ENCODE measurements around the gene STOM.
"Not testable (repeated sequence)": the region's sequence is repeated elsewhere in the genome, so short reads cannot be mapped to it uniquely, and the experiment has no call there.

The STOM gene

DNA sequence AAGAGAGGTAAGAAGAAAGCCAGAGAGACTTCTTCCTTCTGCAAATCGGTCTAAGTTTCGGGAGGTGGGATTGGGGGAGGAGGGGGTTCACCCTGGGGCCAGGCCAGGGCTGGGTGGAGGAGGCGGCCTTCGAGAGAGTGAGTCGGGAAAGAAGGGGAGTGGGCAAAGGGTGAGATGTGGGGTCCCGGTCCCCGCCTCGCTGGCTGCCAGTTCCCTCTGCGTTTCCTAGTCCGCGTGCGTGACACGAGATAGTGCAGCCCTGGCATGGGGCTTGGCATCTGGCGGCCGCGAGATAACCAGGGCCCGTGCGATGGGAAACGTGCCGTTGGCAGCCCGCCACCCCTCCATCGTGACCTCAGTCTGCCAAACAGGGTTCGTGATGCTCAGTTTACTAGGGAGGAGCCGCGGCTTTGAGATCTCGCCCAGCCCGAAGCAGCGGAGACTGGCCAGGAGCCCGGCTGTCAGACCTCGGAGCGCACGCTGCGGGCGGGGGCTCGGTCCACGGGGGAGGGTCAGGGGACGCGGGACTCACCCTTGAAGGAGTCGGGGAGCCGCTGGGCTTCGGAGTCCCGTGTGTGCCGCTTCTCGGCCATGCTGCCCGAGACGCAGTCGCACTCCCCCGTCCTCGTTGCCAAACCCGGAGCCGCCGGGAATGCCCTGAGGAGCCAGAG, at the start of gene STOM:
TSS of gene STOM (minus strand) at position 656 of the 671 bp plus-strand sequence. CDS start at position 593, 63 bp downstream.
- no peak for DNase-seq

- no peak for DNase-seq
Measured at GRCh38 chr9:121411993-121412392, 41.9 kb upstream of the STOM start.

DNA sequence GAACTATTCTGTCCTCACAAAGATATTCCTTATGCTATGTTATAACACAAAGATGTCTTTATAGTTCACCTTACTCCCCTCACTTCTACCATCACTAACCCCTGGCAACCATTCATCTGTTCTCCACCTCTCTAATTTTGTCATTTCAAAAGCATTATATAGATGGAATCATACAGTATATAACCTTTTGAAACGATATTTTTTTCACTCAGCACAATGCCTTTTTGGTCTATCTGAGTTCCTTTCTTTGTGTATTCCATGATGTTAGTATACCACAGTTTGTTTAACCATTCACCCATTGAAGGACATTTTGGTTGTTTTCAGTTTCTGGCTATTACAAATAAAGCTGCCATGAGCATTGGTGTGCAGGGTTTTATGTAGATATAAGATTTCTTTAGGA, 35.8 kb upstream of the STOM start:
- DNase-seq = no peak

DNA sequence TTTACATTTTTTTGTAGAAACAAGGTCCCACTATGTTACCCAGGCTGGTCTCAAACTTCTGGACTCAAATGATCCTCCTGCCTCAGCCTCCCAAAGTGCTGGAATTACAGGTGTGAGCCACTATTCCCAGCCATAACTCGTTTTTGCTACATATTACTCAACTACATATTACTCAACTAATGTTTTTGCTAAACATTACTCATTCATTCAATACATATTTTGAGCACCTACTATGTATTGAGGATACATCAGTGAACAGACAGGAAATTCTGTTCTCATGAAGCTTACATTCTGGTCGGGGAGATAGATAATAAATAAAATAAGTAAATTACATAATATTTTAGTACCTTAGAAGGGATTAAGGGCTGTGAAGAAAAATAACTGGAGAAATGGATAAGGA, 34.9 kb upstream of the STOM start:
- no peak for DNase-seq

GRCh38 chr9:121399883-121400607, 30.0 kb upstream of the STOM start:
- DNase-seq = no peak

DNA sequence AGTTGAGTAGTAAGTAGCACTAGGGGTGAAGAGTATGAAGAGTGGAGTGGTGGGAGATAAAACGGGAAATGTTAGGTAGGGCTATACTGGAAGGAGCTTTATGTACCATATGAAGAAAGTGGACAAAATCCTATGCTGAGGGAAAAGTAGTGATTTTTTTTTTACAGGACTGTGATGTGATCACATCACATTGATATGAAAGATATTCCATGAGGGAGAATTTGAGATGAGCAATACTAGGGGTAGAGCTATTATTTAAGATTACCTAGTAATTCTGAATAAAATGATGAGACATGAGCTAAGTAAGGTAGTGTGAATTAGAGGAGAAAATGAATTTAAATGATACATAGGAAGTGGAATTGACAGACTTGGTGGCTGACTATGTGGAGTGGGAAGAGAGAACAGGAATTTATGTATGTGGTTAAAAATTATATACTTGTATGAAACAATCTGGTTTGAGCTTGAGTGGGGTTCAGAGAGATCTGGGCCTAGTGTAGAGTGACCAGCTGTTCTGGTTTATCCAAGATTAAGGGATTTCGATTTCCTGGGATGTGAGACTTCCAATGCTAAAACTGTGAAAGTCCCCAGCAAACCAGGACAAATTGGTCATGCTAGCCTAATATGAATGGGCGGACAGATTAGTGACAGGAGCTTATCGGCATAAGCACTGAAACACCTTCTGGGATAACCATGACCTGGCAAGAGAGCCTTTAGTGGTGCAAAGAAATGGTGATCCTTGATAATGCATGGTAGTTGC, 29.3 kb upstream of the STOM start:
- no peak for DNase-seq

DNA sequence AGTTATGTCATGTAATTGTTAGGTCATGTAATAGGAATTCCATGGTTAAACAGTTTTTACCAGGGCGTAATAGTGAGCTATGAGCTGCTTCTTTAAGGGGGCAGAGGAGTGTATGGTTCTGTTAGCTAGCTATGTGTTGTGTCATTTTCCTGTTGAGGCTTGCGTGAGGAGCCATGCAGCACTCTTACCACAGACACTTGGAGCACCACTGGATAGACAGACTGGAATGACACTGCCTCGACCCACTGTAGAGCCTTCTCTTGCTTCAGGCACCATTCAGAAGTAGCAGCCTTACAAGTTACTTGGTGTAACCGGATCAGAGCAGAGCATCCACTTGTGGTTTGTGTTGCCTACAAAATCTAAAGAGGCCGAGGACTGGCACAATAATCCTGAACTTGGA, 28.3 kb upstream of the STOM start:
- no peak for DNase-seq

- not testable (repeated sequence) for DNase-seq
Measured at GRCh38 chr9:121397277-121397676, 27.2 kb upstream of the STOM start.

- no peak for DNase-seq
Measured at GRCh38 chr9:121395558-121395957, 25.5 kb upstream of the STOM start.

- no peak for DNase-seq
Measured at GRCh38 chr9:121394292-121394691, 24.2 kb upstream of the STOM start.

DNA sequence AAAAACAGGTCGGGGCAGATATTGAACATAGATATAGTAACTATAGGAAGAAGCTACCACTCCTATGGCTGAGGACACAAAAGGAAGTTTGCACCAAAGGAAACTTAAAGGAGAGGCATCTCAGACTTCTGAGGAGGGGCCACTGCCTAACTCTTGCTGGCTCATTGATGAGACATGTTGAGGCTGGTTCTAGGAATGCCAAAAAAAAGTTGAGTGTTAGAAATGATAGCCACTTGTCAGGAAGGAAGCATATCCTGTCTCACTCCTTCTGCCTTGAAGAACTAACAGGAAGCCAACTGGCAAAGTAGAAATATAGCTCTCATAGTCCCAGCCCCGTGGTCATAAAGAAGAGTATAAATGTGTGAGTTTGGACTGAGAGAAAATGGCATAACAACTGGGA, 23.3 kb upstream of the STOM start:
- no peak for DNase-seq

DNA sequence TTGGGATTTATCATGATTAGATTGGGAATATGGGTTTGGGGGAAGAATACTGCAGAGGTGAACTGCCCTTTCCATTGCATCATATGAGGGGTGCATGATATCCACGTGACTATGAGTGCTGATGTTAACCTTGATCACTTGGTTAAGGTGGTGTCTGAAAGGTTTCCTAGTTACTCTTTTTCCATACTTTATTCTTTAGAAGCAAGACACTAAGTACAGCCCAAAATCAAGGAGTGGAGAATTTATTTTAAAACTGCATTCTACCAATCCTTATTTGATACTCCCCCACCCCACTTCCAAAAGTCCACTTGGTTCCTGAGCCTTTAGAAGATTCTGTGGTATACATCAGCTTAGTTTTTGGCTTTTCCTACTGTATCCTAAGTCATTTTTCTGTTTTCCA, 20.3 kb upstream of the STOM start:
- DNase-seq = no peak

GRCh38 chr9:121388140-121388905, 18.3 kb upstream of the STOM start:
- no peak for DNase-seq

GRCh38 chr9:121386442-121387175, 16.6 kb upstream of the STOM start:
- no peak for DNase-seq

GRCh38 chr9:121383715-121384114, 13.7 kb upstream of the STOM start:
- no peak for DNase-seq

DNA sequence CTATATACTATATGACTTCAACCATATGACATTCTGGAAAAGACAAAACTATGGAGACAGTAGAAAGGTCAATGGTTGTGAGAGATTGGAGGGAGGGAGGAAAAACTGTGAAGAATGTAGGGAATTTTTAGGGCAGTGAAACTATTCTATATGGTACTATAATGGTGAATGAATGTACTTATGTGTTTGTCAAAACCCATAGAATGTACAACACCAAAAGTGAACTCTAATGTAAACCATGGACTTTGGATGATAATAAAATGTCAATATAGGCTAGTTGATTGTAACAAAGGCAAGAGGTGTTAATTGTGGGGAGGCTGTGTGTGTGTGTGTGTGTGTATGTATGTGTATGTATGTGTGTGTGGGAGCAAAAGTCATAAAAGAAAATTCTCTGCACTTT, 10.8 kb upstream of the STOM start:
- DNase-seq = no peak

GRCh38 chr9:121376214-121376830, 6.3 kb upstream of the STOM start:
- DNase-seq = no peak

GRCh38 chr9:121373011-121373729, 3.1 kb upstream of the STOM start:
- DNase-seq = no peak

GRCh38 chr9:121372239-121373010, 2.4 kb upstream of the STOM start:
- no peak for DNase-seq

DNA sequence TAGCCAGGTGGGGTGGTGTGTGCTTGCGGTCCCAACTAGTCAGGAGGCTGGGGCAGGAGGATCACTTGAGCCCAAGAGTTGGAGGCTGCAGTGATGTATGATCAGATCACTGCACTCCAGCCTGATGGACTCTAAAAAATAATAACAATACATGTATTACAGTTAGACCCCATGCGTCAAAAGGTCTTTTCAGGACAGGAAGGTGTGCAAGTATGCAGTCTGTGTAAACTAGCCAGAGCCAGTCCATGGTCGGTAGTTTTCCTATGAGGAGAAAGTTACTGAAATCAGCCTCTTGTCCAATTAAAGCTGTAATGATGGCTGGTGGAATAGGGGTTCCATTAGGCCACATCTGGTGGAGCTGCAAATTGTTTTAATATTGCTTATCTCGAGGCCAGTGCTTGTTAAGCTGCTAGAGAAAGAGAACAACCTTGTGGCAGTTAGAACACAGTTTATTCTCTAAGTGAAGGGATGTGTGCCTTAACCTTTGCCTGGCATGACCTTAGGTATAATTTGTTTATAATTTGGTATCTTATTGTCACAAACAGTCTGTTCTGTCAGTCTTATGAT, 1.5 kb upstream of the STOM start:
- DNase-seq = no peak

All from left hindlimb (tissue), 1 donor.